ENCODE data around the gene FBLN2.
A peak's percentile ranks its signal among the peaks of the same experiment; 100 is the strongest.

FBLN2 gene

DNA sequence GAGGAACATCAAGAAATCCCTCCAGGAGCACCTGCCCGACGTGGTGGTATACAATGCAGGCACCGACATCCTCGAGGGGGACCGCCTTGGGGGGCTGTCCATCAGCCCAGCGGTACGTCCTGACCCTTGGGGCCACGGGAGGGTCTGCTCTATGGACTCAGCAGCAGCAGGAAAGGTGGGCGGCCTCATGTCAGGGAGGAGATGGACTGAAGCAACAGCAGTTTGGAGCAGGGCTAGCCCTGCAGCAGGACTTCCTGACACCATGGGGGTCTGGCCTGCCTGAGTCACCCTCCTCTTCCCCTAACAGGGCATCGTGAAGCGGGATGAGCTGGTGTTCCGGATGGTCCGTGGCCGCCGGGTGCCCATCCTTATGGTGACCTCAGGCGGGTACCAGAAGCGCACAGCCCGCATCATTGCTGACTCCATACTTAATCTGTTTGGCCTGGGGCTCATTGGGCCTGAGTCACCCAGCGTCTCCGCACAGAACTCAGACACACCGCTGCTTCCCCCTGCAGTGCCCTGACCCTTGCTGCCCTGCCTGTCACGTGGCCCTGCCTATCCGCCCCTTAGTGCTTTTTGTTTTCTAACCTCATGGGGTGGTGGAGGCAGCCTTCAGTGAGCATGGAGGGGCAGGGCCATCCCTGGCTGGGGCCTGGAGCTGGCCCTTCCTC is 44.6 kb upstream of the FBLN2 start:
- DNase-seq (ENCODE audit: extremely low read depth, low read depth), result no peak
- TF ChIP-seq, protein P1, sequence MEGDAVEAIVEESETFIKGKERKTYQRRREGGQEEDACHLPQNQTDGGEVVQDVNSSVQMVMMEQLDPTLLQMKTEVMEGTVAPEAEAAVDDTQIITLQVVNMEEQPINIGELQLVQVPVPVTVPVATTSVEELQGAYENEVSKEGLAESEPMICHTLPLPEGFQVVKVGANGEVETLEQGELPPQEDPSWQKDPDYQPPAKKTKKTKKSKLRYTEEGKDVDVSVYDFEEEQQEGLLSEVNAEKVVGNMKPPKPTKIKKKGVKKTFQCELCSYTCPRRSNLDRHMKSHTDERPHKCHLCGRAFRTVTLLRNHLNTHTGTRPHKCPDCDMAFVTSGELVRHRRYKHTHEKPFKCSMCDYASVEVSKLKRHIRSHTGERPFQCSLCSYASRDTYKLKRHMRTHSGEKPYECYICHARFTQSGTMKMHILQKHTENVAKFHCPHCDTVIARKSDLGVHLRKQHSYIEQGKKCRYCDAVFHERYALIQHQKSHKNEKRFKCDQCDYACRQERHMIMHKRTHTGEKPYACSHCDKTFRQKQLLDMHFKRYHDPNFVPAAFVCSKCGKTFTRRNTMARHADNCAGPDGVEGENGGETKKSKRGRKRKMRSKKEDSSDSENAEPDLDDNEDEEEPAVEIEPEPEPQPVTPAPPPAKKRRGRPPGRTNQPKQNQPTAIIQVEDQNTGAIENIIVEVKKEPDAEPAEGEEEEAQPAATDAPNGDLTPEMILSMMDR (IDR thresholded peaks at IDR 0.05; ENCODE audit: low read depth, low read length), result no peak

DNA sequence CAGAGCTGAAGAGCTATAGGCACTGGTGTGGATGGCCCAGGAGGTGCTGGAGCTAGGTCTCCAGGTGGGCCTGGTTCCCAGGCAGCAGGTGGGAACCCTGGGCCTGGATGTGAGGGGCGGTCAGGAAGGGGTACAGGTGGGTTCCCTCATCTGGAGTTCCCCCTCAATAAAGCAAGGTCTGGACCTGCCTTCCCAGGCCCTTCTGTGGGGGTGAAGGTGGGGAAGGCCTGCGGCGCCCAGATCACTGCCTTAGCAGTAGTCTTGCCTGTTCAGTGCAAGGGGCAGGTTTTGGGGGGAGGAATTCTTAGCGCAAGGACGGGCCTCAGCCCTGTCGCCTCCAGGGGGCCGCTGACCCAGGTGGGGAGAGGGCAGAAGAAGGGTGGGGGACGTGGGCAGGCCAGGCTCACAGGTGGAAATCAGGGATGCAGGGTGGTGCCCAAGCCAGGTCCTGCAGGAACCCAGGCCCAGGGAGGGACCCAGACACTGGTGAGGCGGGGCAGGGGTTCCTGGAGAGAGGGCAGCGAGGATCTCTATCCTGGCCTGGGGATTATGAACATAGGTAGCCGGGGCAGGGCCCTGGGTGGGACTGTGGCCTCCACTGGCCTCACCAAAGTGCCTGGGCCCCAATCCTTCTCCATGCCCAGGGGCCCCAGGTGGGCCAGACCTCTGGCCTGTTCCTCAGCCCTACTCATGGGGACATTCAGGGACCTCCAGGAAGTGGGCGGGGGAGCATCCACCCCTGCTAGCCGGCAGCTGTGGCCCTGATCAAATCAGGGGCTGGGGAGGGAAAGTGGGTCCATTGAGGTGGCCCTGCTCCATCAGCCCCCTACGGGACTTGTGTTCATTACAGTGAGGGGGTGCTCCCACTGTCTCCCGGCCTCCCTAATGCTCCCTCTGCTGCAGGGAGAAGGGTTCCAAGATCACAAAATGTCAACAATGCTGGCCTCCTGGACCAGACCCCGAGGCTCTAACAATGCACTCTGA is 43.5 kb upstream of the FBLN2 start:
- TF ChIP-seq, protein P1 (IDR thresholded peaks at IDR 0.05; ENCODE audit: low read depth, low read length), result no peak
- DNase-seq (ENCODE audit: extremely low read depth, low read depth), result no peak

DNA sequence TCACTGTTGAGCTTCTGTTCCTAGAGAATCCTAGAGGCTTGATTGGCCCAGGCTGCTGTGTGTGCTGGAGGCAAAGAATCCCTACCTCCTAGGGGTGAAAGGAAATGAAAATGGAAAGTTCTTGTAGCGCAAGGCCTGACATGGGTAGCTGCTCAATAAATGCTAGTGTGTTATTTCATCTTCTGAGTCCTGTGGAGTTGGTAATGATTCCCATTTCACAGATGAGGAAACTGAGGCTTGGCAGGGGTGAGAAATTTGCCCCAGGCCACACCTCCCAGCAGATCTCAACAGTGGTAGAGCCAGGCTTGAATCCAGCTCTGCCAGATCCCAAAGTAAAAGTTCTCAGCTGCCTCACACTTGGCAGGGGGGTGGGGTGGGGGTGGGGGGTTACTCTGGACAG is 42.7 kb upstream of the FBLN2 start:
- TF ChIP-seq, protein P1 (IDR thresholded peaks at IDR 0.05; ENCODE audit: low read depth, low read length), result no peak
- no peak for DNase-seq (ENCODE audit: extremely low read depth, low read depth)

DNA sequence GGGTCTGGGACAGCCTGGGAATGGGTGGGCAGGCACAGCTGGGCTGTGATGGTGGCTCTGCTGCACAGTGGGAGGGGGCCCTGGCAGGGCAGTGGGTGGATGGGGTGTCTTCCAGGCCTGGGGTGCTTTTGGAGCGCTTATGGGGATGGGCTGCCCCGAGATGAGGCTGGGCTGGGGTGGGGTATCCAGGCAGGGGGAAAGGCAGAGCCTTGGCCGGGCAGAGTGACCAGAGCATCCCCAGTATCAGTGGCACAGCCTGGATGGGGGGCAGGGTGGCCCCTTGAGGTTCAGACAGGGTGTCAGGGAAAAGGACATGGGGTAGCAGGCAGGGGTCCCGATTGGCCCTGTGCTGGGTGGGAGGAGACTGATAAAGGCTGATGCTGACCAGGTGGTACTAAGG is 42.2 kb upstream of the FBLN2 start:
- DNase-seq (ENCODE audit: extremely low read depth, low read depth), result no peak

DNA sequence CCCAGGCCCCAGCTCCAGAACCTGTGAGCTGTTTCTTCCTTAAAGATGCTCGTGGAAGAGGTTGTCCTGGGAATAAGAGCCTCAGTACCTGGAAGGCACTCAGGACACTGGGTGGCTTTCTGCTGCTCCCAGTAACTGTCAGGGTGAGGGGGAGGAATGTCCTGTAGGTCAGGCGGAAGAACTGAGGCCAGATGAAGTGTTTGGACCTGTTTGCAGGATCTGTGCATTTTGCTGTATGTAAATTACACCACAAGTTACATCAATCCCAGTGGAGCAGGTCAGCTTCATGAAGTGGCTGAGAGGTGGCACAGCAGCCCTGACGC is 41.7 kb upstream of the FBLN2 start:
- TF ChIP-seq, protein P1 (IDR thresholded peaks at IDR 0.05; ENCODE audit: low read depth, low read length), result no peak

More for the DNA sequence above, 42.2 kb upstream of the FBLN2 start:
- TF ChIP-seq, protein P1 (IDR thresholded peaks at IDR 0.05; ENCODE audit: low read depth, low read length), result no peak

DNA sequence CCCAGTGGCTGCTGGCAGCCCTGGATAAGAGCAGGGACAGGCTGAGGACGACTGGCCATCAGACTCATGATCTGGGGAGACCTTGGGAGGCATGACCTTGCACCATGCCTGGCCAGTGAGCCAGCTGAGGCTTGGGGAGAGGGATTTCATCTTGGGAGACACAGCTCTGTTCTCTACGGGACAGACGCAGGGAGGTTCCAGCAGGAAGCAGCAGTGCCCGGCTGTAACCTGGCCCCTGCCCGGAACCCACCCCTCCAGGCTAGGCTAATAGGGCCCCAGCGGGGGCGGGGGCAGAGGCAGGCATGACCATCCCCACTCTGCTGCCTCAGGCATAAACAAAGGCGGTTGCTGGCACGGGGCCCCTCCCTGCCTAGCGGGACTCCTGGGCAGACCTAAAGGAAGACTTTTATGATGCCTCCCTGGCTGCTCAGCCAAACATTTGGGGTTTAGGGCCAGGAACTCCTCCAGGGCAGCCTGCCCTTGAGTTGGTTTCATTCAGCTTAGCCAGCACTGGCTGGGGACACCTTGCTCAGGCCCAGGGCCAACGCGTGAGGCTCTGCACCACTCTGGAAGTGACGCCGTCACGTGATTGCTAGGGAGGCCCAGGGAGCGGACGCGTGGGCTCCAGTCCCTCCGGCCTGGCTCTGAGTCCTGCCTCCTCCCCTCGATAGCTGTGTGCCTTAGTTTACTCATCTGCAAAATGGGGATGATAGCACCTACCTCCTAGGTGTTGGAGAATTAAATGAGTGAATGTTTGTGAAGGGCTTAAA is 41.2 kb upstream of the FBLN2 start:
- DNase-seq (ENCODE audit: extremely low read depth, low read depth), result no peak
- TF ChIP-seq, protein P1 (IDR thresholded peaks at IDR 0.05; ENCODE audit: low read depth, low read length), result peak; percentile 2

More for the DNA sequence above, 41.7 kb upstream of the FBLN2 start:
- no peak for DNase-seq (ENCODE audit: extremely low read depth, low read depth)
